Transverse colon (tissue), 4 donors: ENCODE results near the gene TADA2B. TPM values are rescaled to one million over a fixed set of nuclear protein-coding genes. Genes with fewer than 3 reads are reported as not detected.

ENCODE experiments used
- DNase-seq: peaks from one replicate; pipeline ENCODE4 v3.0.0-alpha.2; 2019
- H3K27ac ChIP-seq, 4 donors: fragments of 200-600 bp; sonication (generic); 2 replicates each; pipeline ENCODE4 v1.5.1; 2016 to 2018; ENCODE audit warnings: inconsistent platforms in 4 of 4
- H3K27me3 ChIP-seq: fragments of 200-600 bp; sonication (generic); 2 replicates; pipeline ENCODE4 v1.5.1; 2017; ENCODE audit warnings: inconsistent platforms
- H3K36me3 ChIP-seq, 4 donors: fragments of 200-600 bp; sonication (generic); 2 replicates each; pipeline ENCODE4 v1.5.1; 2017 to 2019; ENCODE audit warnings: inconsistent platforms in 4 of 4
- H3K4me1 ChIP-seq, 4 donors: fragments of 200-600 bp; sonication (generic); 2 replicates each; pipeline ENCODE4 v1.5.1; 2017 to 2020; ENCODE audit warnings: inconsistent platforms in 4 of 4
- H3K4me3 ChIP-seq, 4 donors: fragments of 200-600 bp; sonication (generic); 1 replicate in 1 of 4; 2 replicates in 3 of 4; pipeline versions ENCODE4 v1.5.1 to v1.6.1; 2017 to 2019; ENCODE audit warnings: inconsistent platforms in 4 of 4
- H3K9me3 ChIP-seq, 2 donors: fragments of 200-600 bp; sonication (generic); 2 replicates each; pipeline ENCODE4 v1.5.1; 2017 to 2019; ENCODE audit warnings: inconsistent platforms in 2 of 2
- EP300 ChIP-seq: sonication (generic); formaldehyde crosslinking; IDR thresholded peaks from one replicate; pipeline ENCODE4 v1.6.1; 2017; ENCODE audit warnings: antibody characterized with exemption, low read depth
- POLR2A ChIP-seq: fragments of 450-650 bp; IDR thresholded peaks from one replicate; pipeline ENCODE4 v1.6.1; 2016; ENCODE audit warnings: antibody characterized with exemption, mild to moderate bottlenecking, moderate library complexity
- POLR2AphosphoS5 ChIP-seq, 3 donors: sonication (generic); formaldehyde crosslinking; IDR thresholded peaks; one replicate each; pipeline ENCODE4 v1.6.1; 2016; ENCODE audit warnings: antibody characterized with exemption in 3 of 3
- WGBS, 2 donors: methylation state at CpG; one replicate each; pipeline ENCODE4 v1.1.5; 2018; ENCODE audit warnings: low coverage in 1 of 2; 5-methylcytosine and 5-hydroxymethylcytosine counted together
- in situ Hi-C, 4 donors: fragments of 200-750 bp; cut with MboI; loops; one replicate each; pipeline versions ENCODE4 v1.15.0 to v1.15.1; 2017; ENCODE audit warnings: low sequenced_read_pairs in 3 of 4, low pct_ligation_motif_present in 1 of 4, low pct_unique_long_range_greater_than_20kb in 1 of 4
- intact Hi-C: fragments of 100-400 bp; cut with DNase I; formaldehyde crosslinking; loops from one replicate; pipeline ENCODE4 v1.15.1; 2023; ENCODE audit warnings: low total_unique reads
- total RNA-seq, 4 donors: library from RNA; depleted of rRNA; stranded (reverse); fragments of >200 nt; gene quantifications; one replicate each; pipeline ENCODE4 v1.1.0, GENCODE V29; 2016
- TF ChIP-seq, protein P1 (sequence below), 5 experiments: fragments of 200-600 bp in 3 of 5; fragments of 450-650 bp in 2 of 5; sonication (generic) in 3 of 5; IDR thresholded peaks; 1 replicate in 2 of 5; 2 replicates in 3 of 5; pipeline ENCODE4 v1.5.1; 2016 to 2017; ENCODE audit warnings: antibody characterized with exemption in 5 of 5, inconsistent platforms in 3 of 5, mild to moderate bottlenecking in 2 of 5, moderate library complexity in 1 of 5

TADA2B gene
- total RNA-seq, 4 donors from 2014 or later, result 18.7 to 31.8 (median 27.4) TPM

DNA sequence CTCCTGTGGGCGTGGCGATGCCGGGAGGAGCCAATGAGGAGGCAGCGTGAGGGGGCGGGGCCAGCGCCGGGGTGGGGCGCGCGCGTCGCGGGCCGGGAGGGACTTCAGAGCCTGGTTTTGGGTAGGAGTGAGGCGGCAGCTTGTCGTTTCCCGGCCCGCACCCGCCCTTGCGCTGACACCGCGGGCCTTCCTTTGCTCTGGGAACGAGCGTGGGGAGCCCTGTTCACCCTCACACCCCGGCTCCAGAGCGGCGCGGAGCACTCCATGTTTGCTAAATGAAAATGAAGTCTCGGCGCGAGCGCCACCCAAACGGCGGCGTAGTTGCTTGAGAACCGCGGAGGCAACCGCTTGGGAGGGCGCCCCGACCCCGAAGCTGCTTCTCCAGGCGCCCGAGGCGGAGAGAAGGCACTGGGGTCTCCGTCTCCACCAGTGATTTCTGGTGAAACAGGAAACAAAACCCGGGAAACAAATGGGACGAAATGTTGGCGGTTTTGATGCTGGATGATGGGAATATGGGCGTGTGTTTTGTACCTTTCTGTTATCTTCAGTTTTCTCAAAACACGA is 25.2 kb downstream of the TADA2B start:
- H3K27ac ChIP-seq, result peak overlapping the region; percentile 88 to 96 (median 92)
- no peaks in the 10 kb centered on the region for H3K9me3 ChIP-seq
- DNase-seq, result no peak
- intact Hi-C loops, result loop anchor here (5.0 kb wide), 1 partner anchor 156 kb away; no protein-coding TSS in a partner anchor
- peaks cover 0 to 3% (median 0%) of the 10 kb centered on the region in 4 donors for H3K36me3 ChIP-seq
- no peak for TF ChIP-seq POLR2A
- peak in 1 of 3 donors; percentile 56 for TF ChIP-seq POLR2AphosphoS5 (IDR thresholded peaks at IDR 0.05)
- TF ChIP-seq EP300, result no peak
- TF ChIP-seq, protein P1, sequence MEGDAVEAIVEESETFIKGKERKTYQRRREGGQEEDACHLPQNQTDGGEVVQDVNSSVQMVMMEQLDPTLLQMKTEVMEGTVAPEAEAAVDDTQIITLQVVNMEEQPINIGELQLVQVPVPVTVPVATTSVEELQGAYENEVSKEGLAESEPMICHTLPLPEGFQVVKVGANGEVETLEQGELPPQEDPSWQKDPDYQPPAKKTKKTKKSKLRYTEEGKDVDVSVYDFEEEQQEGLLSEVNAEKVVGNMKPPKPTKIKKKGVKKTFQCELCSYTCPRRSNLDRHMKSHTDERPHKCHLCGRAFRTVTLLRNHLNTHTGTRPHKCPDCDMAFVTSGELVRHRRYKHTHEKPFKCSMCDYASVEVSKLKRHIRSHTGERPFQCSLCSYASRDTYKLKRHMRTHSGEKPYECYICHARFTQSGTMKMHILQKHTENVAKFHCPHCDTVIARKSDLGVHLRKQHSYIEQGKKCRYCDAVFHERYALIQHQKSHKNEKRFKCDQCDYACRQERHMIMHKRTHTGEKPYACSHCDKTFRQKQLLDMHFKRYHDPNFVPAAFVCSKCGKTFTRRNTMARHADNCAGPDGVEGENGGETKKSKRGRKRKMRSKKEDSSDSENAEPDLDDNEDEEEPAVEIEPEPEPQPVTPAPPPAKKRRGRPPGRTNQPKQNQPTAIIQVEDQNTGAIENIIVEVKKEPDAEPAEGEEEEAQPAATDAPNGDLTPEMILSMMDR (IDR thresholded peaks at IDR 0.05), result no peak
- WGBS, 2 donors, result 0 to 1% methylated on average over 6 to 30 of the region's 50 CpGs
- H3K4me3 ChIP-seq, result peak overlapping the region; percentile 30 to 84 (median 77)
- in situ Hi-C loops, result loop anchor here in 2 of 4 donors (25.0 kb wide), 3 partner anchors 181 to 356 kb away; partner anchors contain the start of genes BLOC1S4 (in 1 of the 2) and MRFAP1L1 (in 1 of the 2)
- H3K4me1 ChIP-seq, result peaks cover 18 to 32% (median 22%) of the 10 kb centered on the region in 4 donors
- H3K27me3 ChIP-seq, result no peaks in the 10 kb centered on the region

DNA sequence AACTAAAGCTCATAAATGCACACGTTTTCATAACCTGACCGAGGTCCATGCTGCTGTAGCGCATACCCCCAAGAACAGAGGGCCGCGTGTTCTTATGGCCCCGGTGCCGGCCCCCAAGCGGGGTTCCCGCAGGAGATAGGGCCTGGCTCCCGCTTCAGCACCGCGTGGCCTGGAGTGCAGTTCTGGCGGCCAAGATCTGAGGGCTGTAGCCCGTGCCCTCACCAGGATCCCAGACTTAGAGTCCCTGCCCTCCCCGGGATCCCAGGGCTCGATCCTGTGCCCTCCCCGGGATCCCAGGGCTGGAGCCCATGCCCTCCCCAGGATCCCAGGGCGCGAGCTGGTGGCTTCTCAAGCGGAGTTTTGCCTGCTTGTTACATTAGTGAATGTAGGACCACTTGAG is 25.7 kb downstream of the TADA2B start:
- TF ChIP-seq POLR2A (no peak), EP300 (no peak), POLR2AphosphoS5 (IDR thresholded peaks at IDR 0.05) (no peak)
- TF ChIP-seq, protein P1 (IDR thresholded peaks at IDR 0.05), result no peak
- 10% methylated on average over 20 of the region's 20 CpGs; no CpG with 5 or more reads in 1 of the 2 donors for WGBS, 2 donors
- in situ Hi-C loops, result loop anchor here in 2 of 4 donors (25.0 kb wide), 3 partner anchors 182 to 357 kb away; partner anchors contain the start of genes BLOC1S4 (in 1 of the 2) and MRFAP1L1 (in 1 of the 2)

DNA sequence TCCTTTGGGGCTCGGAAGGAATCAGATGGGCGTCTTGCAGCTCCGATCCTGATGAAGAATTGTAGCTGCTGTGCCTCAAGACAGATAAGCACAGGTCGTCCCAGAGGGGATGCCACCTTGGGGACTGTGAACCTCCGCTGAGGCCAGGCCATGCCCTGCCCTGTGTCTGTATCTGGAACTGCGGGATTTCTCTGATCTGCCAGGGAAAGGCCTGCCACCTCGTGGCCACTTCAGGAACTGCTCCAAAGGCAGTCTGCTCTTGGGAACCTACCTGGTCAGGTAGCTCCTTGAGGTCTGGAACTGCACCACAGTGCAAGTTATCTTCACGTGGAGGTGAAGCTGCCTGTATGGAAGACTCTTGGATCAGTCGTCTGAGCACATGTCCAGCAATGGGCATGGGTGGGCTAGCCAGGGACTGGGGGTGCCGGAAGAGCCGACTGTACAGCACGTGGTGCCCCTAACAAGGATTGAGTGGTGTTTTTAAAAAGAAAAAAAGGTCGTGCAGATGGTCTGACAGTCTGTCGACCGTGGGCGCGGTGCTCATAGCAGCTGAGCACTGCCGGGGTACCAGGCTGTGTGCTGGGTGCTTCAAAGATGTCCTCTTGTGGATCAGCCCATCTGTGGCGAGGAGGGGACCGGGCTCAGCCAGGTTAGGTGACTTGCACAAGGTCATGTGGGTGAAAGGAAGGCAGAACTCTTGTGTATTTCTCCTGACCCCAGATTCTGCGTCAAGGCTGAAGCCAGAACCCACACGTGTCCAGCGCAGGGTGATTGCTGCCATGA is 27.7 kb downstream of the TADA2B start:
- Histone ChIP-seq H3K27me3 (no peaks in the 10 kb centered on the region), H3K4me1 (peaks cover 18 to 26% (median 22%) of the 10 kb centered on the region in 4 donors), H3K9me3 (no peaks in the 10 kb centered on the region), H3K27ac (peak overlapping the region in 1 of 4 donors; percentile 41), H3K4me3 (no peak overlapping the region), H3K36me3 (no peaks in the 10 kb centered on the region)
- 36 to 67% methylated on average over 3 to 22 of the region's 23 CpGs for WGBS, 2 donors
- TF ChIP-seq, protein P1 (IDR thresholded peaks at IDR 0.05), result peak; percentile 98 to 99 (median 99)
- TF ChIP-seq POLR2A (no peak), POLR2AphosphoS5 (IDR thresholded peaks at IDR 0.05) (peak in 1 of 3 donors; percentile 21), EP300 (no peak)
- in situ Hi-C loops (loop anchor here (10.0 to 25.0 kb wide), 6 partner anchors 166 to 359 kb away; partner anchors contain the start of genes TBC1D14 (in 3 of the 4), BLOC1S4 (in 2 of the 4) and MRFAP1L1 (in 1 of the 4)), intact Hi-C loops (loop anchor here (5.0 to 10.0 kb wide), 3 partner anchors 34 to 349 kb away; no protein-coding TSS in a partner anchor)
- DNase-seq, result peak; percentile 91

More for the DNA sequence above, 25.7 kb downstream of the TADA2B start:
- intact Hi-C loops, result loop anchor here (5.0 kb wide), 1 partner anchor 157 kb away; no protein-coding TSS in a partner anchor
- H3K27me3 ChIP-seq, result no peaks in the 10 kb centered on the region
- H3K27ac ChIP-seq, result peak overlapping the region; percentile 88 to 96 (median 92)
- DNase-seq, result no peak
- H3K36me3 ChIP-seq, result peaks cover 0 to under 1% (median 0%) of the 10 kb centered on the region in 4 donors
- peaks cover 18 to 32% (median 22%) of the 10 kb centered on the region in 4 donors for H3K4me1 ChIP-seq
- no peaks in the 10 kb centered on the region for H3K9me3 ChIP-seq
- H3K4me3 ChIP-seq, result peak overlapping the region in 3 of 4 donors; percentile 75 to 84 (median 79)
